Measurements from ENCODE around the gene PTGFR.
A peak's percentile ranks its signal among the peaks of the same experiment; 100 is the strongest.

PTGFR gene

GRCh38 chr1:78520843-78521242 is 30.1 kb downstream of the PTGFR start:
- no peak for DNase-seq

GRCh38 chr1:78522136-78522535 is 31.4 kb downstream of the PTGFR start:
- DNase-seq: no peak

GRCh38 chr1:78526496-78526895 is 35.7 kb downstream of the PTGFR start:
- DNase-seq: peak; percentile 1

DNA sequence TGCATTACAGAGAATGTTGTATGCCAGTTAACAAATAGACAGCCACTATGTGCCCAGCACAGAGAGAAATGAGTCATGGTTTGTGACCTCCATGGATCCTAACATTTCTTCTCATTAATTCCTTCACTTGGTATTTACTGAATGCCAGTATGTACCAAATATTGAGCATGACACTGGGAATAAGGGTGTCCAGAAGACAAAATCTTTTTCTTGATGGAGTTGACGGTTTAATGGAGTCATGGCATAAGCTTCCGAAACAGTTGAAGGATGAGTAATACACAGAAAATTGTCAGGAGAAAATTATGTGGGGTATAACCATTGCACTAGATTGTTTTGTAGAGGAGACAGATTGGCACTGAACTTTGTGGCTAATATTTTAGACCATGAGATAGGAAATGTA is 36.9 kb downstream of the PTGFR start:
- no peak for DNase-seq

- DNase-seq: no peak
These were observed 42.8 kb downstream of the PTGFR start for GRCh38 chr1:78533527-78533926.

- DNase-seq: no peak
These were observed 44.5 kb downstream of the PTGFR start for GRCh38 chr1:78535286-78535685.

- no peak for DNase-seq
These were observed 45.7 kb downstream of the PTGFR start for GRCh38 chr1:78536427-78536826.

DNA sequence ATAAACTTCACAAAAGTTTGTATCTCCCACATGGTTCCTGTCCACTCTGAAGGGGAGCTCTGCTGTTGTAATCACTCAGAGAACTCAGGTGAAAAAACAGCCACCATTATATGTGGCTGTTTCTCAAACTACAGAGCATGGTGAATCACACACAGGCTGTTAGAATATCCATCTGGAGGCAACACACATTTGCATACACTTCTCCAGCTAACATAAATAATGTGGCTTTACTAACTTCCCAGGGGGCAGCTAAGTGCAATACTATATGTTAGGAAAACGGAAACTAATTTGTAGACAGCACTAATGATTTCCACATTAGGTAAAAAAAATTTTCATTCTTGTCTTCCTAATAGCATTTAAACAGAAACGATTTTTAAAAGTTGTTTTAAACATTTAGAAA is 49.3 kb downstream of the PTGFR start:
- DNase-seq: no peak

DNA sequence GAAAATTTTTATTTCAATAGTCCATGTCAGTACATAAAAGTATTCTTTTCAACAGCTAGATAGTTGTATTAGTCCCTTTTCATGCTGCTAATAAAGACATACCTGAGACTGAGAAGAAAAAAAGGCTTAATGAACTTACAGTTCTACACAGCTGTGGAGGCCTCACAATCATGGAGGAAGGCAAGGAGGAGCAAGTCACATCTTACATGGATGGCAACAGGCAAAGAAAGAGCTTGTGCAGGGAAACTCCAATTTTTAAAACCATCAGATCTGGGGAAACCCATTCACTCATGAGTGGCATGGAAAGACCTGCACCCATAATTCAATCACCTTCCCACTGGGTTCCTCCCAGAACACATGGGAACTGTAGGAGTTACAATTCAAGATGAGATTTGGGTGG is 50.7 kb downstream of the PTGFR start:
- no peak for DNase-seq

GRCh38 chr1:78543941-78544643 is 53.3 kb downstream of the PTGFR start:
- no peak for DNase-seq

- DNase-seq: no peak
These were observed 56.3 kb downstream of the PTGFR start for GRCh38 chr1:78547081-78547480.

DNA sequence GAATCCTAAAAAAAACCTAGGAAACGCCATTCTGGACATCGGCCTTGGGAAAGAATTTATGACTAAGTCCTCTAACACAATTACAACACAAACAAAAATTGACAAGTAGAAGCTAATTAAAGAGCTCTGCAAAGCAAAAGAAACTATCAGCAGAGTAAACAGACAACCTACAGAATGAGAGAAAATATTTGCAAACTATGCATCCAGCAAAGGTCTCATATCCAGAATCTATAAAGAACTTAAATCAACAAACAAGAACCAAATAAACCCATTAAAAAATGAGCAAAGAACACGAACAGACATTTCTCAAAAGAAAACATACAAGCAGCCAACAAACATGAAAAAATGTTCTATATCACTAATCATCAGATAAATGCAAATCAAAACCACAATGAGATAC is 58.6 kb downstream of the PTGFR start:
- no peak for DNase-seq

DNA sequence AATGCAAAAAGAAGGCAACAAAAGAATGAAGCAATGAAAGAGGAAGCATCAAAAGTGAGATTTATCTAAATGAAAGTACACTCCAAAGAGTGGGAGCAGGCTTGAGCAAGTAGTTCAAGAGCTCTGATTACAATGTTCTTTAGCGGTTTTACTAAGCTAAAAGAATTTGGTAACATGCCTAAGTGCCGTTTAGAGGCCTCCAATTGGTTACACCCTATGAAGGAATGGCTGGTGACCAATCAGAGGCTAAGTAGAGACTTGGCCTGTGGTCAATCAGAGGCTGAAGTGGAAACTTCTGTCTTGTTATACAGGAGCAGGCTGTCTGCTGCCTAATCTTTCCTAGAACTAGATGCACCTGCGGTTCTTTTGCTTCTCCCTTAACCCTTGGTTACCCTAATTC is 59.1 kb downstream of the PTGFR start:
- DNase-seq: no peak

GRCh38 chr1:78553859-78554258 is 63.1 kb downstream of the PTGFR start:
- no peak for DNase-seq

GRCh38 chr1:78554840-78555239 is 64.1 kb downstream of the PTGFR start:
- DNase-seq: no peak

GRCh38 chr1:78559680-78560079 is 68.9 kb downstream of the PTGFR start:
- no peak for DNase-seq

DNA sequence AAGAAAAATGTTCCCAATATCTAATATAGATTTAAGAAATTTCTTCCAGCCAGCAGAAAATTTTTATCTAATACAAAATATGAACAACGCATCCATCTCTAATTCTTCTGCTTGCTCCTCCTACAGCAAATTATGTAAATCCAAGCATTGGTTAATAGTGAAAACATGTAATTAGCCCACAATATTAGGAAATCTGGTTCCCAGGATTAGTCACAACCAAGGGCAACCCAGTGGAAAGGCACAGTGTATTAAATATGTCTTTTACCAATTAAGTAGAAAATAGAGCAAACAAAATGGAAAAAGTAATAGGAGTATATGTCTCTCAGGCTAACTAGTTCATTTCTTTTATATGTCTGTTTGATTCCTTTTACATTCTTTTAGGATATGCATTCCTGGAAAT is 70.0 kb downstream of the PTGFR start:
- DNase-seq: no peak

DNA sequence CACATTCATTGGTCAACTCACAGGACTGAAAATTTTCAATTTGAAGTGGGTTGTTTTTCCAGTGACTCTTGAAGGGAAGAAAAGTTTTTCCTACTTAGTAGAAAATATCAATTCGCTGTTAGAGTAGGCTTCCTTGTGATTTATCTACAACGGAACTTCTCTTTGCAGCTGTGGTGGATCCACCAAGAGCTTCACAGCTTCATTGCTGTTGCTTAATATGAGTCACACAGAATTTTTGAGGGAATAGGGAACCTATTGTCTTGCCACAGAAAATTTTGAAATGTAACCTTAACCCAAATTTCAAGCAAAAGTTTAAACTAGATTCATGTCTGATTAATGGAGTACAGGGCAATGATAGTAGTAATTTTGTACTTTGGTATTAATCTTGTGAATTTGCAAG is 71.1 kb downstream of the PTGFR start:
- DNase-seq: no peak

- no peak for DNase-seq
These were observed 74.6 kb downstream of the PTGFR start for GRCh38 chr1:78565393-78565792.

DNA sequence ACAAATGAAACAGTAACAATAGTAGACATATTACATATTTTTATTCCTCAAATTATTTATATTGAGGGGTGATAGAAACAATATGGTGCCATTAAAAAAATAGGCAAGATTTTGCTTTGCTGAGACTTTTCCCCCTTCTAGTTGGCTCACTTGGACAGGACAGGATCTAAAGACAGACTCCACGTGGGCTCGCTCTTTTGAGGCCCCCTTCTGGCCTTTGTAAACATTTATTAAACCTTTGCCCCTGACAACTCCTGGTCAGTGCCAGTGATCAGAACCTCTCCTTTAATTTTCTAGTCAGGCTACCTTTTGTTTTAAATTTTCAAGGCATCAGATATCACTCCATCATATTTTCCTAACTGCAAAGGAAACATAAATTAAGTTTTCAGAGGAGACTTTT is 79.8 kb downstream of the PTGFR start:
- no peak for DNase-seq

GRCh38 chr1:78577257-78578100 is 86.7 kb downstream of the PTGFR start:
- no peak for DNase-seq

- DNase-seq: no peak
These were observed 95.8 kb downstream of the PTGFR start for GRCh38 chr1:78586572-78586971.

DNA sequence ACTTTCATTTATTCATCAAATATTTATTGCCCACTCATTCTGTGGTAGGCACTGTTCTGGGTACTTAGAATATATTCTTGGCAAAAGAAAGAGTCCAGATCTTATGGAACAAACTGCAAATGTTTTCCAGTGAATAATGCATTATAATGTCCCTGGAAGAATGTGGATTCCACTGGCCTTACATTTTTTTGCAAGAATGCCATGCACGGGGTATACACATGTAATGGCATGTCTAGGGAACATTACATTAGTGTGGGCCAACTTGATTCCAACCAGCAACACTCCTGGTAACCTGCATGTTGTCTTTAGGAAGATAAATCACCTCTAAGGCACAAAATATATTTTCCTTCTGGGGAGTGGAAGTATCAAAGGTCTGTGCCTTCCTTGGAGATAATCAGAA is 96.4 kb downstream of the PTGFR start:
- DNase-seq: no peak

Measured in SHP77 treated with DMSO at 0.1 percent for 48 hours (cell line).